ENCODE measurements around the gene CSF3.

Gene CSF3

GRCh38 chr17:40063187-40063771 is 48.0 kb downstream of the CSF3 start:
- DNase-seq = no peak

GRCh38 chr17:40063901-40064531 is 48.8 kb downstream of the CSF3 start:
- no peak for DNase-seq

GRCh38 chr17:40064971-40065768 is 49.9 kb downstream of the CSF3 start:
- DNase-seq = peak; percentile 31

GRCh38 chr17:40065769-40066510 is 50.7 kb downstream of the CSF3 start:
- no peak for DNase-seq

Measured in kidney glomerular epithelial cell (primary cell).